Adrenal gland (tissue), 19 donors: ENCODE data around the gene RNF5. TPM values are rescaled to one million over a fixed set of nuclear protein-coding genes. Genes with fewer than 3 reads are reported as not detected.
A peak's percentile ranks its signal among the peaks of the same experiment; 100 is the strongest.

Source experiments
- DNase-seq, 7 donors: peaks; one replicate each; pipeline ENCODE4 v3.0.0-alpha.2; 2019 to 2020
- H3K27ac ChIP-seq, 5 donors: fragments of 200-600 bp; sonication (generic) in 4 of 5; 1 replicate in 3 of 5; 2 replicates in 2 of 5; pipeline versions ENCODE4 v1.5.1 to v1.8.0; 2016 to 2020; ENCODE audit warnings: mild to moderate bottlenecking in 1 of 5
- H3K27me3 ChIP-seq: fragments of 200-600 bp; 2 replicates; pipeline ENCODE4 v1.8.0; 2021
- H3K36me3 ChIP-seq, 2 donors: fragments of 200-600 bp; replicated peaks in 1 of 2; 1 replicate in 1 of 2; 2 replicates in 1 of 2; pipeline versions ENCODE4 v1.5.1 to v1.8.0; 2018 to 2022
- H3K4me1 ChIP-seq, 2 donors: fragments of 200-600 bp; replicated peaks in 1 of 2; 1 replicate in 1 of 2; 2 replicates in 1 of 2; pipeline versions ENCODE4 v1.5.1 to v1.8.0; 2018 to 2021
- H3K4me3 ChIP-seq, 4 donors: fragments of 200-600 bp; sonication (generic) in 3 of 4; one replicate each; pipeline ENCODE4 v1.5.1; 2016 to 2018
- H3K9me3 ChIP-seq, 3 donors: fragments of 200-600 bp; sonication (generic) in 1 of 3; replicated peaks in 1 of 3; 1 replicate in 2 of 3; 2 replicates in 1 of 3; pipeline versions ENCODE4 v1.5.1 to v1.8.0; 2016 to 2021
- POLR2A ChIP-seq, 2 donors: fragments of 450-650 bp; IDR thresholded peaks; one replicate each; pipeline ENCODE4 v1.6.1; 2017; ENCODE audit warnings: antibody characterized with exemption in 2 of 2, mild to moderate bottlenecking in 2 of 2, moderate library complexity in 1 of 2
- whole genome bisulfite sequencing, 4 donors: extraction: QIAGEN DNeasy Blood & Tissue Kit in 2 of 4; methylation state at CpG; one replicate each; pipeline versions ENCODE4 v1.1.5 to v1.1.7; 2013 to 2017; 5-methylcytosine and 5-hydroxymethylcytosine counted together
- intact Hi-C, 2 donors: fragments of 100-400 bp; cut with DNase I; formaldehyde crosslinking; loops; one replicate each; pipeline versions ENCODE4 v1.14.1 to v1.15.0; 2022 to 2023
- long read RNA-seq, 10 donors: library from polyadenylated mRNA in 3 of 10; unstranded in 2 of 10; stranded (forward) in 1 of 10; transcript quantifications; one replicate each; pipeline ENCODE4 v2.0.0 and lab custom pipeline, GENCODE V29; 2021 to 2026
- polyA plus RNA-seq, 3 donors: library from polyadenylated mRNA; stranded (reverse); fragments of 200-250 nt in 2 of 3; fragments of 350-450 nt in 1 of 3; fragmentation: Illumina TruSeq in 1 of 3; extraction: RNeasy Lipid Tissue Mini Kit (QIAGEN cat#74804) in 1 of 3; gene quantifications; one replicate each; pipeline ENCODE4 v1.2.3, GENCODE V29; 2013 to 2014
- total RNA-seq, 9 donors: library from RNA; depleted of rRNA in 4 of 9; stranded (reverse); fragments of >200 nt in 4 of 9; fragments of 120-200 nt in 1 of 9; fragmentation: NEBNext Ultra II Directional in 1 of 9; extraction: Animal tissue kit (Norgen Biotek cat#: 25700) in 1 of 9; gene quantifications; one replicate each; pipeline versions ENCODE4 v1.1.0 to v1.2.4, GENCODE V29; 2013 to 2023
- TF ChIP-seq, protein P1 (sequence below), 6 experiments: fragments of 450-650 bp in 4 of 6; fragments of 200-600 bp in 2 of 6; sonication (generic) in 1 of 6; IDR thresholded peaks; 1 replicate in 5 of 6; 2 replicates in 1 of 6; pipeline versions ENCODE4 v1.5.1 to v1.8.0; 2016 to 2021; ENCODE audit warnings: antibody characterized with exemption in 6 of 6, mild to moderate bottlenecking in 2 of 6, moderate library complexity in 1 of 6
- donor health status: healthy with polysubstance abuse.
- donor health status: Bipolar disorder and iron deficiency.
- donor health status: DM: yes; HTN: yes; CAD: no.
- donor health status: DM: no; HTN: no; CAD: no.
- donor health status: DM: no; HTN: no; CAD: no.
- donor health status: DM: yes; HTN: yes; CAD: no.

RNF5 gene, protein sequence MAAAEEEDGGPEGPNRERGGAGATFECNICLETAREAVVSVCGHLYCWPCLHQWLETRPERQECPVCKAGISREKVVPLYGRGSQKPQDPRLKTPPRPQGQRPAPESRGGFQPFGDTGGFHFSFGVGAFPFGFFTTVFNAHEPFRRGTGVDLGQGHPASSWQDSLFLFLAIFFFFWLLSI
- 100 to 1,000 TPM in 7 of 9 donors, 10 to 100 TPM in 2; 90.6 to 146 (median 115) TPM for total RNA-seq
- polyA plus RNA-seq: 100 to 1,000 TPM in 1 of 3 donors, 10 to 100 TPM in 2; 47.2 to 120 (median 93.2) TPM
- long read RNA-seq, donor 1, transcript RNF5-203 (6 exons, 1,168 nt): major isoform, 70 of 112 reads
- long read RNA-seq, donor 1, partial matches to known transcripts: 18 of 112 reads
- long read RNA-seq, donor 1, other reads (novel, unspliced or antisense): 24 of 112 reads
- long read RNA-seq, donor 2, transcript RNF5-203 (6 exons, 1,168 nt): major isoform, 58 of 96 reads
- long read RNA-seq, donor 2, partial matches to known transcripts: 38 of 96 reads
- long read RNA-seq, donor 2, other reads (novel, unspliced or antisense): 0 of 96 reads
- long read RNA-seq, donor 3, transcript RNF5-203 (6 exons, 1,168 nt): major isoform, 44 of 60 reads
- long read RNA-seq, donor 3, partial matches to known transcripts: 16 of 60 reads
- long read RNA-seq, donor 3, other reads (novel, unspliced or antisense): 0 of 60 reads
- long read RNA-seq, donor 4, partial matches to known transcripts: 11 of 11 reads
- long read RNA-seq, donor 4, other reads (novel, unspliced or antisense): 0 of 11 reads
- long read RNA-seq, donor 5, partial matches to known transcripts: 6 of 8 reads
- long read RNA-seq, donor 5, other reads (novel, unspliced or antisense): 2 of 8 reads
- long read RNA-seq, donor 6, partial matches to known transcripts: 2 of 2 reads
- long read RNA-seq, donor 6, other reads (novel, unspliced or antisense): 0 of 2 reads
- long read RNA-seq, donor 7, transcript RNF5-203 (6 exons, 1,168 nt): major isoform, 24 of 53 reads
- long read RNA-seq, donor 7, partial matches to known transcripts: 29 of 53 reads
- long read RNA-seq, donor 7, other reads (novel, unspliced or antisense): 0 of 53 reads
- long read RNA-seq, donor 8, transcript RNF5-203 (6 exons, 1,168 nt): major isoform, 91 of 170 reads
- long read RNA-seq, donor 8, partial matches to known transcripts: 48 of 170 reads
- long read RNA-seq, donor 8, other reads (novel, unspliced or antisense): 31 of 170 reads
- long read RNA-seq, donor 9, transcript RNF5-203 (6 exons, 1,168 nt): major isoform, 41 of 81 reads
- long read RNA-seq, donor 9, partial matches to known transcripts: 30 of 81 reads
- long read RNA-seq, donor 9, other reads (novel, unspliced or antisense): 10 of 81 reads
- long read RNA-seq, donor 10, transcript RNF5-203 (6 exons, 1,168 nt): major isoform, 36 of 46 reads
- long read RNA-seq, donor 10, partial matches to known transcripts: 0 of 46 reads
- long read RNA-seq, donor 10, other reads (novel, unspliced or antisense): 10 of 46 reads

DNA sequence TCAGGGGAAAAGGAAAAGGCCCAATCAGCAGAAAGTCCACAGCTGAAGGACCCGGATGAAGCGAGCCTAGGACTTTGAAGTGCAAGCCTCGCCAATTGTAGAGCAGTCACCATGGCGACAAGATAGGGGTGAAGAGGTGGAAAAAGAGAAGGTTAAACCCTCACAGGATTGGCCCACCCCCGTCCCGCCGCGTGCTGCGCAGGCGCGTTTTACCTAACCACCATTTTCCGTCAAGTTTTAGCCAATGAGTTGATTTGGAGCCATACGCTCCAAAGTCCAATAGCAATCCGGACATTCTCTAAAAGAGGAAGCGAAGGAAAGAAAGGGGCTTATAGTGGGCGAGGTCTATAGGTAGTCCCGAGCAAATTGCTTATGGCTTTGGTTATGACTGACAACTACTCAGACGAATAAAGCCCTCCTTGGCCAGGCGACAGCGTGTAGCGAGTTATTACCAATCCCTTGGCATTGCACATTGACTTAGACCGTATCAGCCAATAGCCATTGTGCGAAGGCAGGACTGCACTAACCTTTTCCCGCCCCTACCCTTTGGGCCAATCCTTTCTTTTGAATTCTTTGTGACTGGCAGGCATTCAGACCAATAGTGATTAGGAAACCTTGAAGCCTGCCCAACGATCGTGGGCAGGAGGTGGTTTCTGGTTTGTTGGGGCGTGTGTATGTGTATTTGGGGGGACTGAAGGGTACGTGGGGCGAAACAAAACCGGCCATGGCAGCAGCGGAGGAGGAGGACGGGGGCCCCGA is at the start of gene RNF5:
TSS of gene RNF5 (plus strand) at position 618 of the 759 bp plus-strand sequence. CDS start at position 725, 107 bp downstream.
- Histone ChIP-seq H3K9me3 (no peaks in the 10 kb centered on the region), H3K27me3 (no peaks in the 10 kb centered on the region), H3K36me3 (peaks cover 0 to 31% of the 10 kb centered on the region in 2 donors), H3K27ac (peak within 1 kb of the TSS; percentile 87 to 98 (median 94)), H3K4me1 (peaks cover 33 to 42% of the 10 kb centered on the region in 2 donors), H3K4me3 (peak within 1 kb of the TSS; percentile 32 to 84 (median 54))
- peak in 1 of 2 donors; percentile 56 for TF ChIP-seq POLR2A (IDR thresholded peaks at IDR 0.05)
- TF ChIP-seq, protein P1, sequence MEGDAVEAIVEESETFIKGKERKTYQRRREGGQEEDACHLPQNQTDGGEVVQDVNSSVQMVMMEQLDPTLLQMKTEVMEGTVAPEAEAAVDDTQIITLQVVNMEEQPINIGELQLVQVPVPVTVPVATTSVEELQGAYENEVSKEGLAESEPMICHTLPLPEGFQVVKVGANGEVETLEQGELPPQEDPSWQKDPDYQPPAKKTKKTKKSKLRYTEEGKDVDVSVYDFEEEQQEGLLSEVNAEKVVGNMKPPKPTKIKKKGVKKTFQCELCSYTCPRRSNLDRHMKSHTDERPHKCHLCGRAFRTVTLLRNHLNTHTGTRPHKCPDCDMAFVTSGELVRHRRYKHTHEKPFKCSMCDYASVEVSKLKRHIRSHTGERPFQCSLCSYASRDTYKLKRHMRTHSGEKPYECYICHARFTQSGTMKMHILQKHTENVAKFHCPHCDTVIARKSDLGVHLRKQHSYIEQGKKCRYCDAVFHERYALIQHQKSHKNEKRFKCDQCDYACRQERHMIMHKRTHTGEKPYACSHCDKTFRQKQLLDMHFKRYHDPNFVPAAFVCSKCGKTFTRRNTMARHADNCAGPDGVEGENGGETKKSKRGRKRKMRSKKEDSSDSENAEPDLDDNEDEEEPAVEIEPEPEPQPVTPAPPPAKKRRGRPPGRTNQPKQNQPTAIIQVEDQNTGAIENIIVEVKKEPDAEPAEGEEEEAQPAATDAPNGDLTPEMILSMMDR (IDR thresholded peaks at IDR 0.05): no peak
- intact Hi-C loops: no loop called here
- DNase-seq: peak; percentile 96 to 100 (median 99)
- WGBS, 4 donors: 0 to 1% (median 0%) methylated on average over 33 of the region's 33 CpGs

DNA sequence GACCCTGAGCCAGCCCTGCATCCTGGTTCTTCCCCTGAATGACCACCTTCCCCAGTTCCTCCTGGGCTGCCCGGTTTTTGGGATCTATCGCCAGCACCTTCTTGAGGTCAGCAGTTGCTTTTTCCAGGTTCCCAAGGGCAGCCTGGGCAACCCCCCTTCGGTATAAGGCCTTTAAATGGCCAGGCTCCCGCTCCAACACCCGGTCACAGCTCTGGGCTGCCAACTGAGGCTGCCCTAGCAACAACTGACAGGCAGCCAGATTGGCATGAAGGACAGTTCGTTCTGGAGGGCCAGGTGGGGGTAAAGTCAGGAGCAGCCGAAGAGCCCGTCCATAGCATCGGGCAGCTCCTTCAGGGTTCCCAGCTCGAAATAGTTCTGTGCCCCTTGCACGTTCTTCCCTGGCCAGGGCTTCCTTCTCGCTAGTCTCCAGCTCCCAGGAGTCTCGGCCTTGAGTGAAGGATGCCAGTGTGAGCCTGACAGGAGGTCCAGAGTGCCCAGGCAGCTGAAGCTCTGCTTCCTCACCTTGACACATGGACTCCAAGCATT is 49.4 kb upstream of the RNF5 start:
- no peaks in the 10 kb centered on the region for H3K9me3 ChIP-seq
- peak overlapping the region in 1 of 4 donors; percentile 76 for H3K4me3 ChIP-seq
- H3K4me1 ChIP-seq: peaks cover 20 to 29% of the 10 kb centered on the region in 2 donors
- TF ChIP-seq, protein P1 (IDR thresholded peaks at IDR 0.05): no peak
- no peak for TF ChIP-seq POLR2A (IDR thresholded peaks at IDR 0.05)
- H3K27me3 ChIP-seq: no peaks in the 10 kb centered on the region
- intact Hi-C loops: no loop called here
- 79 to 84% (median 80%) methylated on average over 11 to 13 of the region's 13 CpGs for WGBS, 4 donors
- peak overlapping the region in 4 of 5 donors; percentile 23 to 95 (median 90) for H3K27ac ChIP-seq
- DNase-seq: no peak
- peaks cover 0 to 25% of the 10 kb centered on the region in 2 donors for H3K36me3 ChIP-seq

DNA sequence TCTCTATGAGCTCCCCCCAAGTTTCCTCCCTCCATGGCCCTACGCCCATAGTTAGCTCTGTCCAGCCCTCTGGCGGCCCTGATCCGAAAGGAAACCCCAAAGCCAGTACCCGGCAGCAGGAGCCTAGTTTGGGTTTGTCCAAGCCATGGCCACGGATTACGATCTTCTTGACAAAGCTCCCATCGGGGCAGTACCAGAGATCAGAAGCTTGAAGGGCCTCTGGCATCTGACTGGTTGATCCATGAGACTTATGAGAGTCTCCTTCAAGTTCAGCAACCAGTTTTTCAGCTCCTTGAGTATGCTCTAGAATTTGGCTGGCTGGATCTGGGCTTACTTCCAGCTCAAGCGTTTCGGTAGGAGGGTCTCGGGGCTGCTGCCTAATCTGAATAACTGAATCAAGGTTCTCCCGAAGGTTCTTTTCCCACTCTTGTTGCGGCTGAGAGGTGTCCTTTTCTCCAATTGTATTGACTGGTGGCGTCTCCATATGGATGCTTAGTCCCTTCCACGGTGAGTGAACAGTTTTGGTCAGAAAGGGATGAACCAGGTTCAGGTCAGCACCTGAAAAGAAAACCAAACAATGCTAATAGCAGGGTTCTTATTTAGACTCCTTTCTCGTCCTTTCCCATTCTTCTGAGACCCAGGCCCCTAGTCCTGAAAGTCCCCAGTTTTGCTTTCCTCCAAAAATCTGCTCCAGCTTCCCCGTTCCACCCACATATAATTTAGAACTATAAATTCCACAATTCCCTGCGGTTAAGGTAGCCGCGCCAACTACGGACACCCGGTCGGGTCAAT is 48.7 kb upstream of the RNF5 start:
- H3K27ac ChIP-seq: peak overlapping the region; percentile 53 to 95 (median 92)
- H3K4me3 ChIP-seq: peak overlapping the region; percentile 37 to 93 (median 78)
- H3K9me3 ChIP-seq: no peaks in the 10 kb centered on the region
- no peaks in the 10 kb centered on the region for H3K27me3 ChIP-seq
- DNase-seq: no peak
- TF ChIP-seq POLR2A (IDR thresholded peaks at IDR 0.05): no peak
- TF ChIP-seq, protein P1 (IDR thresholded peaks at IDR 0.05): no peak
- WGBS, 4 donors: 15 to 34% (median 29%) methylated on average over 16 to 22 of the region's 22 CpGs
- peaks cover 0 to 19% of the 10 kb centered on the region in 2 donors for H3K36me3 ChIP-seq
- intact Hi-C loops: no loop called here
- peaks cover 20 to 29% of the 10 kb centered on the region in 2 donors for H3K4me1 ChIP-seq
